LHCN-M2 (cell line): ENCODE results near the gene NHLRC3. TPM values are rescaled to one million over a fixed set of nuclear protein-coding genes. Genes with fewer than 3 reads are reported as not detected.
"Not testable (repeated sequence)": the region's sequence is repeated elsewhere in the genome, so short reads cannot be mapped to it uniquely, and the experiment has no call there.

ENCODE experiments used
- DNase-seq: peaks from one replicate; pipeline ENCODE4 v3.0.0-alpha.2; 2012; ENCODE audit warnings: low read depth
- polyA plus RNA-seq: library from polyadenylated mRNA; unstranded; fragments of >200 nt; gene quantifications from one replicate; pipeline ENCODE4 v1.2.1, GENCODE V29; 2012; ENCODE audit warnings: missing spikeins
- total RNA-seq: library from RNA; depleted of rRNA; stranded (reverse); fragments of >200 nt; gene quantifications from 2 replicates; pipeline ENCODE4 v1.2.3, GENCODE V29; 2014; rRNA removed

Gene NHLRC3, protein sequence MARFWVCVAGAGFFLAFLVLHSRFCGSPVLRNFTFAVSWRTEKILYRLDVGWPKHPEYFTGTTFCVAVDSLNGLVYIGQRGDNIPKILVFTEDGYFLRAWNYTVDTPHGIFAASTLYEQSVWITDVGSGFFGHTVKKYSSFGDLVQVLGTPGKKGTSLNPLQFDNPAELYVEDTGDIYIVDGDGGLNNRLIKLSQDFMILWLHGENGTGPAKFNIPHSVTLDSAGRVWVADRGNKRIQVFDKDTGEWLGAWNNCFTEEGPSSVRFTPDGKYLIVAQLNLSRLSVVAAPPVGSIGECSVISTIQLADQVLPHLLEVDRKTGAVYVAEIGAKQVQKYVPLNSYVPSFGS
- total RNA-seq: 10.3 and 11.9 TPM in 2 replicates
- 3.5 TPM for polyA plus RNA-seq

DNA sequence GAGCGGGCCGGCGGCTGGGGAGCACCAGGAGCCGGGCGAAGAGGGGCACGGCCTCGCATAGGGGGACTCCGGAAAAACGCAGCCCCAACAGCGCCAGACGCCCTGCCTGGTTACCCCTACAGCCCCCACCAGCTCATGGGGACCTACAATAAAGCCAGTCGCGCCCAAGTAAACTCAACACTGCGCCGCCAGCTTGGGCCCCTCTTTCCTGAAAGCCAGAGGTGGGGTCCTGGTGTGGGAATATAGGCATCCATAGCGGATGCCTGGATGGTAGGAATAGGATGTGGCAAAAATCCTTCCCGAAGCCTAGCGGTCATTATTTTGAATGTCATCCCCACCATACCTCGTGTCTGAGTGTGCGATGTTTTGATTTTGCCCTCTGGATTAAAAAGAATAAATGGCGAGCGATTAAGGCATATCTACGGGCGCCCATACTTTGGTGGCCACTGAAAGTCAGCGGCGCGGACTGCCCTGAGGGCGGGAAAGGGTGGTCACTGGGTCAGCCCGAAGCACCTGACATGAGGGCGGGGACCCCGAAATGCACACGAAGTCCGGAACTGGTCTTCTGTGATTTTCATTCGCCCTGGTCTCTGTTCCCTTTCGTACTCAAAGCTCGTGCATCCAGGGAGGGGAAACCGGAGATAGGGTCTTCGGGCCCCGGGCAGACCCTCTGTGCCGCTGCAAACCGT is at the start of gene NHLRC3, which contains the start of gene PROSER1:
NHLRC3 (plus strand) TSS at position 577 of the 689 bp plus-strand sequence. CDS start 184 bp downstream, outside the sequence.
PROSER1 (minus strand) TSS at position 210 of the 689 bp plus-strand sequence. CDS start 847 bp downstream, outside the sequence.
- peak; percentile 94 for DNase-seq

DNA sequence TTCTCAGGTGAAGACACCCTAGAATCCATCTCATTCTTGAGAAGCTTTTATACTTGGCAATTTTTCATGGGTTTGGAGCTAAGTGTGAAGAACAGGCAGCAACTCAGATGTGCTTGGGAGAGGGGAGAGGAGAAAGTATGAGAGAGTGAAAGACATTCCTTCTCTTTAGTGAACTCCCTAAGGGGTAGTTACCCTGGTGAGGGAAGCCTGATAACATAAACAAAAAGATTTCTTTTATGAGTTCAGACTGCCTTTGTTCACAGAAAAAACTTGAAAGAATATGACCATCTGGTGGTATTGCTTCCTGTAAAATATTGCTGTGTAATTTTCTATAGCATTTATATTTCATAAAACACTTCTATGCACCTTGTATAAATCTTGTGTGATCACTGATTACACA is 47.6 kb upstream of the NHLRC3 start, which contains the start of gene STOML3:
STOML3 (minus strand) TSS at position 139 of the 400 bp plus-strand sequence; CDS start at position 29, 110 bp downstream.
- DNase-seq: peak; percentile 9

DNA sequence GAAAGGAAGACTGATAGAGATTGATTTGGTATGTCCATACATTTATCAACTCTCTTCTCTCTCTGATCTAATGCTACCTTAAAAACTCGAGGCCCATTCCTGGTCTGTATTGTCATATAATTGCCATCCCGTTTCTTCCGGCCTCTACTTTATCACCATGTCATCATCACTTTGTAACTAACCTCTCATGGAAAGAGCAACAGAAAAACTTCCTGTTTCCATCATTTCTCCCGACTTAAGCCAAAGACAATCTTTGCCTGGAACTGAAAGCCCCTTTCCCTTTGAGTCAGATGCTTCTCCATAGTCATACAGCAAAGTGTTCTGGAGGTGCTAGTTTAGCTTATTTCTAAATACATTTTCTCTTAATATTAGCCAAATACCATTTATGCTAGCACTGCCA is 44.9 kb upstream of the NHLRC3 start:
- DNase-seq: no peak

DNA sequence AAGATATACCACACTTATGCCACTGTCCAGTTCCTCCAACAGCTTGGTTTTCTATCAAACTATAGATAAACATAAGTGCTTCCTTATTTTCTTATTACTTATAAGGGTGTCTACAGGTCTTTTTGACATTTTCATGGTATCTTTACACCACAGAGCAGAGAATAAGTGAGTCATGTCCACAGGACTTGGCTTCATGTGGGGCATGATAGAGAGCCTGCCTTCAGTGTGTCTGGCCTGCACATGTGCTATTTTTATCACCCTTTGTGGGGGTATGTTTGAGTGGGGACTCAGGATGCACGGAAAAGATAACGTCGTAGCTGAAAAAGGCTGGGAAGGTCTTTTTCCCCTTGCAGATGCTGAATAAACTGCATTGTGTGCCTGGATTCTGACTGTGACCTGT is 39.5 kb upstream of the NHLRC3 start:
- DNase-seq: no peak

DNA sequence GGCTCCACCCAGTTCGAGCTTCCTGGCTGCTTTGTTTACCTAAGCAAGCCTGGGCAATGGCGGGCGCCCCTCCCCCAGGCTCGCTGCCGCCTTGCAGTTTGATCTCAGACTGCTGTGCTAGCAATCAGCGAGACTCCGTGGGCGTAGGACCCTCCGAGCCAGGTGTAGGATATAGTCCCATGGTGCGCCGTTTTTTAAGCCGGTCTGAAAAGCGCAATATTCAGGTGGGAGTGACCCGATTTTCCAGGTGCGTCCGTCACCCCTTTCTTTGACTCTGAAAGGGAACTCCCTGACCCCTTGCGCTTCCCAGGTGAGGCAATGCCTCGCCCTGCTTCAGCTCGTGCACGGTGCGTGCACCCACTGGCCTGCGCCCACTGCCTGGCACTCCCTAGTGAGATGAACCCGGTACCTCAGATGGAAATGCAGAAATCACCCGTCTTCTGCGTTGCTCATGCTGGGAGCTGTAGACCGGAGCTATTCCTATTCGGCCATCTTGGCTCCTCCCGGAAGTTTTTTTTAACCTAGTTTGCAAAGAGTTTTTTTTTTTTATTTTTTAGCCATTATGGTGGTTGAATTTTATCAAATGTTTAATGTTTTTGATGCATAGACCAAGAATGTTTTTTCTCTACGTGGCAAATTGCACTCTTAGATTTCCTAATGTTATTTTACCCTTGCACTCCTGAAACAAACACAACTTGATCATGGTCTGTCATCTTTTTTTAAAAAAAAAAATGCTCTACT is 31.7 kb upstream of the NHLRC3 start:
- not testable (repeated sequence) for DNase-seq

DNA sequence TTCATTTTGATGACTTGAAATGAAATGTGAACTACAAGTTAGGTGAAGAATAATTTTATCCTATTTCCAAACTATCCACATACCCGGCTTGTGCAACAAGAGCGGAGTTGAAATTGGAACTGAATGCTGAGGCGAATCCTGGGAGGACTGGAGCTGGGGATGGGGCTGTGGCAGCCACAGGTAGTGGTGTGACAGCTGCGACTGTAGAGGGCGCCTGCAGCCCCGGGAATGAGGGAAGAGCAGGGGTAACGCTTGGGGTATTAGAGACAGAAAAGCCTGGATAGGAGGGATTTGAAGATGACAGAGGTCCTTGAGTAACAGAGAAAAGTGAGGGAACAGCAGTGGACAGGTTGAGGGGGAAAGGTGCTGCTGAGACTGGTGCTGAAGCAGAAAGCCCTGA is 25.6 kb upstream of the NHLRC3 start:
- DNase-seq: no peak

DNA sequence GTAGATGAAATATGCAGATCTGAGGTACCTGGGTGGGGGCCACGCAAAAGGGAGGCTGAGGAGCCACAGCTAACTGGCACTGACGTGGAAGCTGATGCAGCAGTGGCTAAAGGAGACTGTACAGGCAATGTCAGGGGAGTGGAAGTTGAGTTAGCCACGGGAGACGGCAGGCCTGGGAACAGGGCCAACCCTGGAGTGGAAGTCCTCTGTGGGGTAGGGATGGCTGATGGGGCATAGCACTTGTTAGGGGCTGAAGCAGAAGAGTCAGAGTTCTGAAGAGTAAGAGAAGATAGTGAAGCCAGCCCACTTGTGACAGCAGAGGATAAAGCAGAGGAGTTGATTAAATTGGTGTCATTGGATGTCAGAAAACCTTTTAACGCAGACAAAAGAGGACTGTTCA is 24.8 kb upstream of the NHLRC3 start:
- DNase-seq: no peak

DNA sequence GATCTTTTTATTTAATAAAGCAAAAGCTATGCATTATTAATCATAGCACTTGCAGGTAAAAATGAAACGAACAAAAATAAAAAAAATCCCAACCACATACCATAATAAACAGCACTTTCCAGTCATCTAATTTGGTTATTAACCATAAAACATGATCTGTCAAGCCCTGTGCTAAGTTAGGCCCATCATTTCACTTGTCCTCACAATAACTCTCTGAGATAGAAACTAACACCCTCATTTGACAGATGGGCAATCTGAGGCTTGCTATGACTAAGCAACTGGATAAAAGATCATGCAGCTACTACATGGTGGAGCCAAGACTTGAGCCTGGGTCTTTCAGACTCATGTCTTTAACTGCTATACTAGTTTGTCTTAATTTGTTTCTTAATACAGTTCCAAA is 22.2 kb upstream of the NHLRC3 start:
- no peak for DNase-seq

DNA sequence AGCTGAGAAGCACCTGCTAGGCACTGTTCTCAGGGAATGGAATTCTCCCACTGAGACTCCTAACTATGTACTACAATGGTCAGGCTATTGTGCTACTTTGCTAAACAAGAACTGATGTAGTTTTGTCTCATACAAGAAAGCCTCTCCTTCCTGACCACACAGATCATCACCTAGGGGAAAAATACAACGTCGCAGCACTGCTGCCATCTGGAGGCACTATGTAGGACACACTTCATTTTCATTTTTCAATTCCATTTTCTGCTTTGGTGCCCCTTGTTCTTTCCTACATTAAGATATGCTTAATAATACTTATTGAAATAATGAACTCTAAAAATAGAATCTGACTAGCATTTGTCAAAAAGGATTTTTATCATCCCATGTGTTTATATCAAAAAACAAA is 21.5 kb upstream of the NHLRC3 start:
- DNase-seq: peak; percentile 25

DNA sequence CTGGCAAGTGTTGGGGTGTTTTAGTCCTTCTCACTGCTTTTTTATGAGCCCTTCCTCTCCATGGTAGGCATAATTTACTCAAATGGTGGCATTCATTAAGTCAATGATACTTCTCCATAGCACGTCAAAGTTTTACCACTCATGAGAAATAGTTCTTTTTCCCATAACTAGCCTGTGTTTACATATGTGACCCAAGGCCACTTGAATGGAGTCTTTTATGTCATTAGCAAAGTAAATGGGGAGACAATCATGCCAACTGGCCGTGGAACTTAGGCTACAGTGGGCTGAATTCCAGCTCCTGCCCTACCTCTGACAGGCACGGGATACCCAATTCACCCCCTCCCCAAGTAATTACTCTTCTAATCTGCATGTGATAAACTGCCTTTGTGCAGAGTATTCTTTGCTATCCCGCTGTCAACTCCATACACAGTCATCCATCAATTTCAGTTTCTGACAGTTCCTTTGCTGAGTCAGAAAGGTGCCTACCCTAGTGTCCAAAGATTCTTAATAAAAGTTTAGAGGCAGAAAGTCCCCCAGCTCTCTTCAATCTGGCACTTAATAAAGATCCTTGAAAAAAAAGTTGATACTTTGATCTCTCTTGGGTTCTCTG is 17.3 kb upstream of the NHLRC3 start:
- no peak for DNase-seq

DNA sequence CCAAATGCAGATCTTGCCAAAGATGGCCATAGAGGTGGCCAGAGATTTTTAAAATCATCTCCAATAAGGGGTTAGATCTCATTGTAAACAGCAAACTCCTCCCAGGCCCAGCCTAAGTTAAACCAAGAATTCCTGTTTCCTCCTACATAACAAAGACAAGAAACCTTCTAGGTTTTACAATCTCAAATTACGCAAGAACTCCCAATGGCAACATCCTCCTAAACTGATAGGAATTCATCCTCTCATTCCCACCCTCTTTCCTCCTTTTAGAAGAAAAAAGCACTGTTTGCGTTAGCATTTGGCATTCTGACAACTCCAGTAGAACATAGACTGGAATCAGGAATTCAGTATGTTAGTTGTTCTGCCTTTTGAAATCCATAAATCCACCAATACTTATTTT is 14.9 kb upstream of the NHLRC3 start:
- no peak for DNase-seq

DNA sequence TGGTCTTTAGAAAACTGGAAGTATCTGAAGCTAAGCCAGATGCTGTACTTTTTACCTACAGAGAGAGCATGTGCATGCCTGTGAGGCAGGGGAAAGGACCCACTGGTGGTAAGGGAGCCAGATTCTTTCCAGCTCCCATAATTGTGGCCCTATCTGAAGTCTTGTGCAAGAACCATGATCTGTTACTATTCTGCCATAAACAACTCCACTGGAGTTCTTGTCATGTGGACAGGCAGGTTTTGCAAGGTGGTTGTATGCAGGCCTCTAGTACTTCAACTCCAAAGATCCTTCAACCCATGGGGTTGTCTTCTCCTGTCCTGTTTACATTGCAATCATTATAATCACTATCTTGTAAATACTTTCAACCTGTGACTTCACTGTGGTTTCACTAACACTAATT is 14.5 kb upstream of the NHLRC3 start:
- DNase-seq: no peak

DNA sequence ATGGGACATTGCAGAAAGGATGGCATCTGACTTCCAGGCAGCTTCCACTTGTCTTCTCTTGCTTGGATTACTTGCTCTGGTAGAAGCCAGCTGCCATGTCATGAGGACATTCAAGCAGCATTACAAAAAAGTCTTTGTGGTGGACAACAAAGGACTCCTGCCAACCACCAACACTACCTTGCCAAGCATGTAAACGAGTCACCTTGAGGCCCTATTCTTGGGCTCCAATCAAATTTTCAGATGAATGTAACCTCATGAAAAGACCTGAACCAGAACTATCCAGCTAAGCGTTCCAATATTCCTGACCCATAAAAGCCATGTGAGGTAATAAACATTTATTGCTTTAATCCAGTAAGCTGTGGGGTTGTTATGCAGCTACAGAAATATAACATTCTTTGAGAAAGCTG is 12.8 kb upstream of the NHLRC3 start:
- DNase-seq: no peak

DNA sequence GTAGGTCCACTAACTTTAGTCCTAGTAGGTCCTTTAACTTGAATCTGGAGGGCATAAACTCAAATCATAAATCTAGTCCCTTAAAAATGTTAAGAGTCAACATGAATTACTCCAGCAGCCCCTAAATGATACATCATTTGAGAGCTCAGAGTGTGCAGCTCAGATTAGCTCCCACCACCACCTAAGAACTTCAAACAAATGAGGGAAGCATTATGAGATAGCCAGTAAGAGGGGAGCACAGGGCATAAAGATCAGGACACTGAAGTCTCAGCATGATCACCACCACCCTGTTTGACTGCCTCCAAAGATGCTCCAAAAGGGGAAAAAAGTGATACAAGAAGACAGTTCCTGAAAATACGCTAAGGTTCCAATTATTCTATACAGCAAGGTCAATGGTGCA is 6.1 kb upstream of the NHLRC3 start:
- no peak for DNase-seq

DNA sequence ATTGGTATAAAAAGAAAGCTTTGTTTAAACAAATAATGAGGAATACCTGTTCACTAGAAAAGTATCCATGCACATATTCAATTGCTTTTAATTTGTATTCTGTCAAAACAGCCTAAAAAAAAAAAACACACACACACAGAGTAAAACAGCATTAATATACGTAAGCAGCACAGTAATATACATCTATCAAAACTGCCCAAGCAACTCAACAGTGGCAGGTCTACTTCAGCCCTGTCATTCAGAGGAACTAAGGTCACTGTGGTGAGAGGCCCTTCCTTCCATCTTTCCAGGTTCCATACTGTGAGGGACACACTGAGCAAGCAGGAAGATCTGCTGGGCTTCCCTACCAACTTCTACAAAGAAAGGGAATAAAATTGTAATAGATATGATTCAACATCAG is 4.2 kb upstream of the NHLRC3 start:
- DNase-seq: no peak

DNA sequence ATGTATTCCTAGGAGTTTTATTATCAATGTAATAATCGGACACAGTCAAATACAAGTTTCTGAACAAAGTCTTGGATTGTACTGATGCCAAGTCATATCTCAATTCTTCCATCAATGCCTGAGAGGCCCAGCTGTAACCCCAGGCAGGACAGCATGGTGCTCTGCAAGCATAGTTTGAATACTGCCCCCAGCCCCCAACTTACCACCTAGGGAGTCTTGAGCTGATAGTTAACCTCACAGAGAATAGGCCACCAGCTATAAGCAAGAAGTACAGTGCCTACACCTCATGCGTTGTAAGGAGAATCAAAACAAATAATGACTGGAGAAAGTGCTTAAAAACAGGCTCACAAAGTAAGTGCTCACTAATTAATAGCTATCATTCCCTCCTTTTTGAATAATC is 3.1 kb upstream of the NHLRC3 start:
- DNase-seq: no peak

DNA sequence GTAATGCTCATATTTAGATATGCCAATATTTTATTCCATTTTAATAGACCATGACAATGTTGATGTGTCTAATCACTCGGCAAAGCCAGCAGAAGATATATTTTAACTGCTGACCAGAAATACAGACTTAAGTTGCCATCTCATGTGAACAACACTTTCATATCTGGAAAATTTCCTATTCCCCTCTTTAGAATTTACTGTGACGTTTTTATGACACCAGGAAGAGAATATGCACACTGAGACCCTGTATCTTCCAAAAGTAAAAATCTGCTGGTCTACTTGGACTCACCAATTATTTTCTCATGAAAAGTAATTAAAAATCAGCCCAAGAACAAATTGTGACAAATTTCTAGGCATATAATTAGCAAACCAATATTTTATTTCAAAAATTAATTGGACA is 2.5 kb upstream of the NHLRC3 start:
- no peak for DNase-seq

DNA sequence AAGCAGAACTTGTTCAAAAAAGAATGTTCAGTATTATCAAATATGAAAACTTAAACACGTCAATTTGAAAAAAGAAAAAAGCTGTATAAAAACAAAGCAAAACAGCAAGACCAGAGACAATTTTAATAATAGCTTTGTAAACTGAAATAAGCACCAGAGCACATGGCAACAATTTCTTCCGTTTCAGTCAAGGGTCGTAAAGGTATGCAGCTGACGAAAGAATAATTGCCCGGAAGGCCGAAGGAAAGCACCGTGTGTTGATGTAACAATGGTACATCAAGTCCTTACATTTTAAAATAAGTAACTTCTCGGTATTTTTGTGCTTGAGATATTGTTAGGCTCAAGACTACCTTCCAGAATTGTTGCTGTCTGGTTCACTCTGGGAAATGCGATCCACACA is 2.0 kb upstream of the NHLRC3 start:
- DNase-seq: no peak

DNA sequence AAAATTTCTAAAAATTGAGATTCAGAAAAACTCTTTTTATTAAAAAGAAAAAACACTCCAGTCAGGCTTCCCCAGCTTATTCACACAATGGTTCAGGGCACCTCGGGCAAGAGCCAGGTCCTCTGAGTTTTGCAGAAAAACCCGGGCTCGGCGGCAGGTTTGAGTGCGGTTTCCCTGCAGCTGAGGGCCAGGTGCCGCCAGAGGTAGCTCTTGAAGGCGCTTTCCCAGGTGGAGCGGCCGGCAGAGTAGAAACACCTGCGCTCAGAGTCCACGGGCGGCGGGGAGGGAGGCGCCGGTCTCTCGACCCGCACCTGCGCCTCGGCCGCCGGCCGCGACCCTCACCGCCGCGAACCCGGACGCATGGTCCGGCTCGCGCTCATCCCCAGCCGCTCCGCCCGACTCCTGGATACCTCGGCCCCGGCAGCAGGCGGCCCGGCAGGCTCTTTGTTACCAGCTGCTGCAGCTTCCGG is 811 bp upstream of the NHLRC3 start:
- DNase-seq: no peak

DNA sequence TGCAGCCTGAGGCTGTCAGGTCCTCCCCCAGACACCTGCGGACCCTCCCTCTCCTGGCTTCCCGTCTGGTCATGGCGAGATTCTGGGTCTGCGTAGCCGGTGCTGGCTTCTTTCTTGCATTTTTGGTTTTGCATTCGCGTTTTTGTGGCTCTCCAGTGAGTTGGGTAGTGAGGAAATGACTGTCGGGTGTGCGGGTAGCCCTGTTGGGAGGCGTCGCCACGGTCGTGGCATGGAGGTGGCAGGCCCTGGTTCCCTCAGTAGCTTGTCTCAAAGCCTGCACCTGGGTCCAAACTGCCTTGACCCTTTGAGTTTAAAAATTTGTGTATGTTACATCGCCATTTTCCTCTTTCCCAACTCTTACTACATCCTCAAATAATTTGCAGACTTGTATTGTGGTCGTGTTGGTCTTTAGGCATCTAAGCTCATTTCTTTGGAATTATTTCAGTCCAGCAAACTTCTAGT is 344 bp downstream of the NHLRC3 start:
- peak; percentile 10 for DNase-seq

DNA sequence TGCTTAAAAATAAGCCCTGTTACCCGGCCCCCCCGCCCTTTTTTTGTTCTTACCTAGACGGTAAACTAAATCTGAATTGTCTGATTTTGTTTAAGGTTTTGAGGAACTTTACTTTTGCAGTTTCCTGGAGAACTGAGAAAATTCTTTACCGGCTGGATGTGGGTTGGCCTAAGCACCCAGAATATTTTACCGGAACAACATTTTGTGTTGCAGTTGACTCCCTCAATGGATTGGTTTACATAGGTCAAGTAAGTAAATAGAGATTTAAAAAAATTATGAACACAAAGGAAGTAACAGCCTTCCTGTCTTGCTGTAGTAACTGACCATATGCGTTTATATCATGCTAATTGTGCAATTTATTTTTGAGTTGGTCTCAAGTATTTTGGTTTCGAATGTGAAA is 785 bp downstream of the NHLRC3 start:
- no peak for DNase-seq

DNA sequence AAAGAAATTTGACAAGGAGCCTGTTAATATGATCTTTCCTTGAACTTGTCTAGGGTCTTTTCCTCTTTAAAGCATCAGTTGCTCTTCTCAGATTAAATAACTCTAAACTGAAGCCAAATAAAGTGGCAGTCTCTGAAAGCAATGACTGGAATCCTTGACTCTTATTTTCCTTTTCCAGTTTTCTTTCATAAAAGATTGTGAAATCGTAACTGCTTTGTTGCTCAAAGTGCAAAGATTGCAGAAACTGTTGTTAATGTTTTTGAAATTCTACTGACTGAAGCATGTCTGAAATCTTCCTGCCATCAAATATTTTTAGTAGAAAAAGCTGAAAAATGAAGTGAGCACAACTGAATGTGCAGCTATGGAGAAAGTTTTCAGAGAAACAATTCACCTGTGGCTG is 1.9 kb downstream of the NHLRC3 start:
- no peak for DNase-seq
